IMR-90 (cell line): ENCODE results near the gene ESRRB. TPM values are rescaled to one million over a fixed set of nuclear protein-coding genes. Genes with fewer than 3 reads are reported as not detected.

Source experiments
- ATAC-seq: fragments of 200-7000 bp; cut with Tn5 transposase; 2 replicates; pipeline ENCODE4 v1.9.1; 2020; ENCODE audit warnings: low read depth, mild to moderate bottlenecking, moderate library complexity
- BruUV-seq: library from RNA; stranded (reverse); fragments of 400-500 nt; replicated peaks from 2 replicates; lab custom pipeline; 2021; lab: Mats Ljungman, UMichigan
- CTCF ChIA-PET: fragments of 300-600 bp; formaldehyde crosslinking; extraction: SDS; loops from one replicate; lab custom pipeline; 2021; ENCODE audit warnings: antibody characterized with exemption; lab: Yijun Ruan, JAX
- POLR2A ChIA-PET: fragments of 300-600 bp; sonication (Branson Sonifier 250); formaldehyde crosslinking; loops from one replicate; lab custom pipeline; 2022; ENCODE audit warnings: antibody characterized with exemption; ENCODE audit not compliant: unreplicated experiment; lab: Charles Lee
- DNase-seq: peaks from one replicate; pipeline ENCODE4 v3.0.0; 2013
- H2AFZ ChIP-seq: replicated peaks from 2 replicates; pipeline ENCODE3; 2013; ENCODE audit warnings: low read length, mild to moderate bottlenecking; ENCODE audit not compliant: poor library complexity
- H2AK5ac ChIP-seq: 2 replicates; pipeline ENCODE4 v1.6.1; 2013; ENCODE audit warnings: low read depth, low read length, inconsistent platforms
- H2AK9ac ChIP-seq: replicated peaks from 2 replicates; pipeline ENCODE3; 2013; ENCODE audit warnings: mild to moderate bottlenecking, low read depth, low read length, moderate library complexity; ENCODE audit not compliant: poor library complexity
- H2BK120ac ChIP-seq: 2 replicates; pipeline ENCODE4 v1.6.1; 2013; ENCODE audit warnings: low read depth, low read length, inconsistent platforms
- H2BK15ac ChIP-seq: 3 replicates; pipeline ENCODE4 v1.6.1; 2013; ENCODE audit warnings: low read depth, low read length, inconsistent platforms
- H2BK20ac ChIP-seq: 2 replicates; pipeline ENCODE4 v1.6.1; 2013; ENCODE audit warnings: low read depth, mild to moderate bottlenecking, inconsistent platforms, low read length, moderate library complexity
- H2BK5ac ChIP-seq: 2 replicates; pipeline ENCODE4 v1.6.1; 2013; ENCODE audit warnings: mild to moderate bottlenecking, low read depth, low read length, inconsistent platforms; ENCODE audit not compliant: poor library complexity, severe bottlenecking
- H3K14ac ChIP-seq: replicated peaks from 2 replicates; pipeline ENCODE4 v1.6.1; 2013; ENCODE audit warnings: low read depth, low read length, inconsistent platforms
- H3K18ac ChIP-seq: 2 replicates; pipeline ENCODE4 v1.6.1; 2013; ENCODE audit warnings: low read depth, low read length, control low read depth
- H3K23ac ChIP-seq: 2 replicates; pipeline ENCODE4 v1.6.1; 2013; ENCODE audit warnings: low read depth, low read length, inconsistent platforms
- H3K27ac ChIP-seq: 2 replicates; pipeline ENCODE4 v1.5.1; 2013; ENCODE audit warnings: mild to moderate bottlenecking, control low read depth, low read length; ENCODE audit not compliant: insufficient read depth
- H3K27me3 ChIP-seq: 2 replicates; pipeline ENCODE4 v1.6.1; 2013; ENCODE audit warnings: low read length; ENCODE audit not compliant: control insufficient read depth, insufficient read depth
- H3K36me3 ChIP-seq: 2 replicates; pipeline ENCODE4 v1.6.1; 2013; ENCODE audit warnings: low read length, mixed read lengths; ENCODE audit not compliant: control insufficient read depth, insufficient read depth
- H3K4ac ChIP-seq: 2 replicates; pipeline ENCODE4 v1.6.1; 2013; ENCODE audit warnings: low read depth, low read length, inconsistent platforms
- H3K4me1 ChIP-seq: 2 replicates; pipeline ENCODE4 v1.6.1; 2013; ENCODE audit warnings: low read length, mixed read lengths; ENCODE audit not compliant: control insufficient read depth, insufficient read depth
- H3K4me2 ChIP-seq: 2 replicates; pipeline ENCODE4 v1.6.1; 2013; ENCODE audit warnings: low read depth, mild to moderate bottlenecking, control low read depth, low read length, moderate library complexity
- H3K4me3 ChIP-seq: 2 replicates; pipeline ENCODE4 v1.5.1; 2013; ENCODE audit warnings: low read depth, mild to moderate bottlenecking, control low read depth, low read length, moderate library complexity; ENCODE audit not compliant: insufficient read depth
- H3K56ac ChIP-seq: 2 replicates; pipeline ENCODE4 v1.6.1; 2013; ENCODE audit warnings: low read length, inconsistent platforms; ENCODE audit not compliant: insufficient read depth; ENCODE audit errors: extremely low read depth
- H3K79me1 ChIP-seq, 2 experiments: 2 replicates each; pipeline ENCODE4 v1.6.1; 2013; ENCODE audit warnings: low read length in 2 of 2, inconsistent platforms in 1 of 2, low read depth in 1 of 2
- H3K9ac ChIP-seq: 2 replicates; pipeline ENCODE4 v1.6.1; 2013; ENCODE audit warnings: low read depth, low read length, control low read depth
- H3K9me1 ChIP-seq: 2 replicates; pipeline ENCODE4 v1.6.1; 2013; ENCODE audit warnings: low read length, inconsistent platforms; ENCODE audit not compliant: insufficient read depth
- H3K9me3 ChIP-seq: 2 replicates; pipeline ENCODE4 v1.6.1; 2013; ENCODE audit warnings: low read length; ENCODE audit not compliant: control insufficient read depth, insufficient read depth
- H4K20me1 ChIP-seq: 2 replicates; pipeline ENCODE4 v1.6.1; 2013; ENCODE audit warnings: low read length, inconsistent platforms; ENCODE audit not compliant: insufficient read depth
- H4K5ac ChIP-seq: 2 replicates; pipeline ENCODE4 v1.6.1; 2013; ENCODE audit warnings: mild to moderate bottlenecking, low read depth, low read length, control low read depth
- H4K8ac ChIP-seq, 2 experiments: 2 replicates each; pipeline ENCODE4 v1.6.1; 2013; ENCODE audit warnings: low read depth in 2 of 2, low read length in 2 of 2, control low read depth in 1 of 2, inconsistent platforms in 1 of 2
- H4K91ac ChIP-seq: 2 replicates; pipeline ENCODE4 v1.6.1; 2013; ENCODE audit warnings: low read depth, low read length, inconsistent platforms; ENCODE audit not compliant: insufficient read depth
- BHLHE40 ChIP-seq: fragments of 150-350 bp; IDR thresholded peaks from 2 replicates; pipeline ENCODE4 v1.6.1; 2016; ENCODE audit warnings: mild to moderate bottlenecking, low read depth, low read length
- CEBPB ChIP-seq: IDR thresholded peaks from 2 replicates; pipeline ENCODE4 v1.6.1; 2012; ENCODE audit warnings: low read depth, low read length, improper control_type of control experiment
- ELK1 ChIP-seq: fragments of 150-350 bp; IDR thresholded peaks from 2 replicates; pipeline ENCODE4 v1.6.1; 2016; ENCODE audit warnings: low read depth, mild to moderate bottlenecking, low read length, moderate library complexity, borderline replicate concordance
- MAFK ChIP-seq: IDR thresholded peaks from 2 replicates; pipeline ENCODE4 v1.6.1; 2012; ENCODE audit warnings: low read depth, low read length, improper control_type of control experiment
- MXI1 ChIP-seq: IDR thresholded peaks from 2 replicates; pipeline ENCODE4 v1.6.1; 2012; ENCODE audit warnings: low read depth, mild to moderate bottlenecking, low read length, moderate library complexity, borderline replicate concordance
- NFE2L2 ChIP-seq: fragments of 150-350 bp; IDR thresholded peaks from 2 replicates; pipeline ENCODE4 v1.6.1; 2016; ENCODE audit warnings: low read depth, mild to moderate bottlenecking, low read length
- POLR2A ChIP-seq: IDR thresholded peaks from 2 replicates; pipeline ENCODE4 v1.6.1; 2012; ENCODE audit warnings: mild to moderate bottlenecking, low read depth, low read length
- RAD21 ChIP-seq: IDR thresholded peaks from 2 replicates; pipeline ENCODE4 v1.6.1; 2012; ENCODE audit warnings: low read length, improper control_type of control experiment
- RFX5 ChIP-seq: IDR thresholded peaks from 2 replicates; pipeline ENCODE4 v1.8.0; 2012; ENCODE audit warnings: low read depth, mild to moderate bottlenecking, low read length, moderate library complexity
- USF2 ChIP-seq: fragments of 150-350 bp; IDR thresholded peaks from 2 replicates; pipeline ENCODE4 v1.6.1; 2017; ENCODE audit warnings: mild to moderate bottlenecking, antibody characterized with exemption, low read length, low read depth
- WGBS, 2 experiments: methylation state at CpG; one replicate each; pipeline versions ENCODE4 v1.1.5 to v1.1.7; 2013; ENCODE audit warnings: missing lambda C conversion rate in 2 of 2; ENCODE audit not compliant: insufficient read length in 1 of 2; ENCODE audit errors: extremely low coverage in 2 of 2; 5-methylcytosine and 5-hydroxymethylcytosine counted together
- dilution Hi-C: fragments of 300-500 bp; cut with HindIII; formaldehyde crosslinking; loops from one replicate; pipeline ENCODE4 v1.14.3; 2018; ENCODE audit warnings: low sequenced_read_pairs; ENCODE audit not compliant: unreplicated experiment
- in situ Hi-C: fragments of 300-500 bp; cut with MboI; formaldehyde crosslinking; loops from 3 replicates; pipeline ENCODE4 v1.14.3; 2019; ENCODE audit warnings: low sequenced_read_pairs, inconsistent platforms, mixed read lengths
- intact Hi-C: fragments of 100-400 bp; cut with micrococcal nuclease; formaldehyde crosslinking; loops from 2 replicates; pipeline ENCODE4 v1.10.0; 2022
- polyA plus RNA-seq, 3 experiments: library from polyadenylated mRNA; depleted of rRNA; stranded (reverse); fragments of >200 nt; gene quantifications; 2 replicates each; pipeline ENCODE4 v1.2.3, GENCODE V29; 2012; ENCODE audit warnings: low replicate concordance in 1 of 3
- total RNA-seq: library from RNA; depleted of rRNA; stranded (reverse); fragments of >200 nt; gene quantifications from 2 replicates; pipeline ENCODE4 v1.2.3, GENCODE V29; 2012

ESRRB gene
- total and polyA plus RNA-seq, 2 of the 4 experiments (the other 2 are of a cell fraction): not detected

GRCh38 chr14:76395161-76395560 is 19.2 kb downstream of the ESRRB start:
- DNase-seq: no peak
- H3K9ac ChIP-seq: no peak overlapping the region
- no peak overlapping the region for H3K56ac ChIP-seq
- no peaks in the 10 kb centered on the region for H3K36me3 ChIP-seq
- H3K79me1 ChIP-seq: no peaks in the 10 kb centered on the region
- peaks cover 14% of the 10 kb centered on the region for H3K27me3 ChIP-seq
- H4K91ac ChIP-seq: no peak overlapping the region
- no peak overlapping the region for H2BK120ac ChIP-seq
- no peak overlapping the region for H3K4me2 ChIP-seq
- no peak overlapping the region for H3K18ac ChIP-seq
- no peak overlapping the region for H3K4me3 ChIP-seq
- in situ Hi-C loops: no loop called here
- no peaks in the 10 kb centered on the region for H4K20me1 ChIP-seq
- BruUV-seq: no TSS peak
- H2AK9ac ChIP-seq: no peak overlapping the region
- no peak overlapping the region for H3K4ac ChIP-seq
- no peaks in the 10 kb centered on the region for H3K9me3 ChIP-seq
- no peak for TF ChIP-seq ELK1
- no peak for TF ChIP-seq RAD21
- no peak for TF ChIP-seq USF2
- no peak for TF ChIP-seq RFX5
- no peak for TF ChIP-seq POLR2A
- no peak for TF ChIP-seq BHLHE40
- TF ChIP-seq MXI1: no peak
- TF ChIP-seq NFE2L2: no peak
- TF ChIP-seq CEBPB: no peak
- TF ChIP-seq MAFK: no peak
- no peak overlapping the region for H4K8ac ChIP-seq
- WGBS, 2 experiments: 57% methylated on average over 1 of the region's 8 CpGs; no CpG with 5 or more reads in 1 of the 2 experiments
- H4K5ac ChIP-seq: no peak overlapping the region
- no peak overlapping the region for H2AFZ ChIP-seq
- no peak overlapping the region for H3K23ac ChIP-seq
- ChIA-PET POLR2A (no interaction called here), CTCF (no interaction called here)
- no peak overlapping the region for H2BK20ac ChIP-seq
- H3K4me1 ChIP-seq: no peaks in the 10 kb centered on the region
- dilution Hi-C loops: no loop called here
- H2AK5ac ChIP-seq: no peak overlapping the region
- no peak overlapping the region for H3K27ac ChIP-seq
- H3K9me1 ChIP-seq: no peaks in the 10 kb centered on the region
- H3K14ac ChIP-seq: no peak overlapping the region
- H2BK5ac ChIP-seq: no peak overlapping the region
- ATAC-seq: no peak
- H2BK15ac ChIP-seq: no peak overlapping the region
- intact Hi-C loops: no loop called here
